GM21619 (cell line): ENCODE results near the gene GPR146.

Source experiments
- ATAC-seq: cut with Tn5 transposase; IDR thresholded peaks from one replicate; pipeline ENCODE4 v1.9.1; 2021; ENCODE audit not compliant: unreplicated experiment

Gene GPR146

GRCh38 chr7:1011297-1012003 is 32.9 kb upstream of the GPR146 start:
- ATAC-seq = no peak

- ATAC-seq = no peak
Observed at GRCh38 chr7:1012004-1012715, 32.2 kb upstream of the GPR146 start.

- ATAC-seq = no peak
Observed at GRCh38 chr7:1012716-1013095, 31.6 kb upstream of the GPR146 start.

GRCh38 chr7:1013581-1013980 is 30.8 kb upstream of the GPR146 start:
- no peak for ATAC-seq

- no peak for ATAC-seq
Observed at GRCh38 chr7:1014681-1015080, 29.7 kb upstream of the GPR146 start.

GRCh38 chr7:1015196-1016121 is 28.9 kb upstream of the GPR146 start:
- ATAC-seq = no peak

GRCh38 chr7:1016577-1017531 is 27.5 kb upstream of the GPR146 start:
- ATAC-seq = no peak

- ATAC-seq = no peak
Observed at GRCh38 chr7:1017586-1018333, 26.6 kb upstream of the GPR146 start.

- ATAC-seq = no peak
Observed at GRCh38 chr7:1018334-1018695, 26.0 kb upstream of the GPR146 start.

- no peak for ATAC-seq
Observed at GRCh38 chr7:1019255-1019785, 25.0 kb upstream of the GPR146 start.

- ATAC-seq = no peak
Observed at GRCh38 chr7:1019789-1020610, 24.3 kb upstream of the GPR146 start.

GRCh38 chr7:1020849-1021251 is 23.5 kb upstream of the GPR146 start:
- ATAC-seq = no peak

GRCh38 chr7:1021366-1021765 is 23.0 kb upstream of the GPR146 start:
- no peak for ATAC-seq

- ATAC-seq = no peak
Observed at GRCh38 chr7:1021931-1022330, 22.4 kb upstream of the GPR146 start.

GRCh38 chr7:1022356-1022755 is 22.0 kb upstream of the GPR146 start:
- ATAC-seq = no peak

- ATAC-seq = no peak
Observed at GRCh38 chr7:1022801-1023465, 21.4 kb upstream of the GPR146 start.

- peak; percentile 54 for ATAC-seq
Observed at GRCh38 chr7:1024331-1024841, 20.0 kb upstream of the GPR146 start.
